Esophagus squamous epithelium (tissue), 4 donors: ENCODE data around the gene CDK5RAP2.

Experiments
- POLR2A ChIP-seq, 4 donors: fragments of 450-650 bp; IDR thresholded peaks; one replicate each; pipeline ENCODE4 v1.6.1; 2017; ENCODE audit warnings: antibody characterized with exemption in 4 of 4, mild to moderate bottlenecking in 4 of 4, moderate library complexity in 3 of 4
- TF ChIP-seq, protein P1 (sequence below), 6 experiments: fragments of 450-650 bp in 4 of 6; fragments of 200-600 bp in 2 of 6; sonication (generic) in 2 of 6; IDR thresholded peaks; one replicate each; pipeline ENCODE4 v1.5.1; 2016 to 2019; ENCODE audit warnings: antibody characterized with exemption in 6 of 6, mild to moderate bottlenecking in 4 of 6, moderate library complexity in 4 of 6

DNA sequence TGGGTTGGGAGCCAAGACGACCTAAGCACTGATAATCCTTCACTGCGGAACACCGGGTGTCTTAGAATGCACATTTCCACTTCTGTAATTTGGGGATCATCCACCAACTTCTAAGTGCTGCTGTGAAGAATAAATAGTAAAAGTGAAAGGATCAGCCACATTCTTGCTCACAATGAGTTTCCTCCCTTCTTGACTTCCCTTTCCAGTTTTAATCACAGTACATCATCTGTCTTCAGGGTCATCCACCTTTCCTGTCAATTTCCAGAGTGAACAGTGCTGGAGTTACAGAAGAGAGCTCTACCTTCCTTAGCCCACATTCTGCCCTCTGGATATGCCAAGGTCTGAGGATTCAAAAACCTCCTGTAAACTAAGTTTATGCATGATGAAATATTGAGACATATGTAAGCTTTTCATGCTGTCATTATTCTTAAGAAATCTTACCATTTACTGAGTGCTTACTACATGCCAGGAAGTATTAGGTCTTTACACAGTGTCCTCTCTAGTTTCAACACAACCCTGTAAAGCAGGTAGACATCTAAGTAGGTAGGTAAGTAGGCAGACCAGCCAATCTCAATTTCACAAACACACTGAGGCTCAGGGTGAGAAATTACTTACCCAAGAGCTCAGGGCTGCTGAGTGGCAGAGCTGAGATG is 105.2 kb downstream of the CDK5RAP2 start:
- TF ChIP-seq, protein P1, sequence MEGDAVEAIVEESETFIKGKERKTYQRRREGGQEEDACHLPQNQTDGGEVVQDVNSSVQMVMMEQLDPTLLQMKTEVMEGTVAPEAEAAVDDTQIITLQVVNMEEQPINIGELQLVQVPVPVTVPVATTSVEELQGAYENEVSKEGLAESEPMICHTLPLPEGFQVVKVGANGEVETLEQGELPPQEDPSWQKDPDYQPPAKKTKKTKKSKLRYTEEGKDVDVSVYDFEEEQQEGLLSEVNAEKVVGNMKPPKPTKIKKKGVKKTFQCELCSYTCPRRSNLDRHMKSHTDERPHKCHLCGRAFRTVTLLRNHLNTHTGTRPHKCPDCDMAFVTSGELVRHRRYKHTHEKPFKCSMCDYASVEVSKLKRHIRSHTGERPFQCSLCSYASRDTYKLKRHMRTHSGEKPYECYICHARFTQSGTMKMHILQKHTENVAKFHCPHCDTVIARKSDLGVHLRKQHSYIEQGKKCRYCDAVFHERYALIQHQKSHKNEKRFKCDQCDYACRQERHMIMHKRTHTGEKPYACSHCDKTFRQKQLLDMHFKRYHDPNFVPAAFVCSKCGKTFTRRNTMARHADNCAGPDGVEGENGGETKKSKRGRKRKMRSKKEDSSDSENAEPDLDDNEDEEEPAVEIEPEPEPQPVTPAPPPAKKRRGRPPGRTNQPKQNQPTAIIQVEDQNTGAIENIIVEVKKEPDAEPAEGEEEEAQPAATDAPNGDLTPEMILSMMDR (IDR thresholded peaks at IDR 0.05), result no peak
- TF ChIP-seq POLR2A (IDR thresholded peaks at IDR 0.05), result no peak
